ENCODE results near the gene ASPRV1. TPM values are rescaled to one million over a fixed set of nuclear protein-coding genes. Genes with fewer than 3 reads are reported as not detected.

ASPRV1 gene
- total RNA-seq, 1 donor from 2014 or later = 0.75 TPM

GRCh38 chr2:69972822-69973221 is 11.4 kb upstream of the ASPRV1 start:
- Mint-ChIP-seq H3K4me3 (ENCODE audit: unreplicated experiment) (no peak overlapping the region), H3K9me3 (ENCODE audit: unreplicated experiment) (no peaks in the 10 kb centered on the region), H3K27me3 (ENCODE audit: unreplicated experiment) (peaks cover 3% of the 10 kb centered on the region), H3K4me1 (ENCODE audit: unreplicated experiment) (peaks cover 4% of the 10 kb centered on the region), H3K36me3 (ENCODE audit: unreplicated experiment) (no peaks in the 10 kb centered on the region), H3K27ac (ENCODE audit: unreplicated experiment) (no peak overlapping the region)
- DNase-seq (ENCODE audit: extremely low spot score, unreplicated experiment) = no peak
- TF ChIP-seq CTCF (IDR thresholded peaks at IDR 0.05) = no peak

DNA sequence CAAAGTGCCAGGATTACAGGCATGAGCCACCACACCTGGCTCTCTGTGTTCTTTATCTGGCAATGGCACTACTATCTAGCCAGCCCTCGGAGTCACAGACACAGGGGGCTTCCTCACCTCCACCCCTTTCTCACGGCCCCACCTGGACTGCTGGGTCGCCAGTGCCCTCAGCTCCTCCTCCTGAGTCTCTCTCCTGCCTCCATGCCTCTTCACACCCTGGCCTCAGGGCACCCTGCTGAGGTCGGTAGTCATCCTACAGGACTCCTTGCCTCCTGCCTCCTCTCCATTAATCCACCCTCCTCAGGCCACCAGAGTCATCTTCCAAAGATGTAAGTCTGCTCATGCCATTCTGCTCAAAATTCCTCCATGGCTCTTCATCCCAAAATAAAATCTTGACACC is 8.6 kb upstream of the ASPRV1 start:
- Mint-ChIP-seq H3K27me3 (ENCODE audit: unreplicated experiment) (peaks cover 3% of the 10 kb centered on the region), H3K27ac (ENCODE audit: unreplicated experiment) (no peak overlapping the region), H3K36me3 (ENCODE audit: unreplicated experiment) (no peaks in the 10 kb centered on the region), H3K4me1 (ENCODE audit: unreplicated experiment) (peaks cover 4% of the 10 kb centered on the region), H3K4me3 (ENCODE audit: unreplicated experiment) (no peak overlapping the region), H3K9me3 (ENCODE audit: unreplicated experiment) (no peaks in the 10 kb centered on the region)
- TF ChIP-seq CTCF (IDR thresholded peaks at IDR 0.05) = no peak
- no peak for DNase-seq (ENCODE audit: extremely low spot score, unreplicated experiment)

GRCh38 chr2:69969126-69969983 is 7.9 kb upstream of the ASPRV1 start:
- DNase-seq (ENCODE audit: extremely low spot score, unreplicated experiment) = no peak
- no peaks in the 10 kb centered on the region for H3K36me3 Mint-ChIP-seq (ENCODE audit: unreplicated experiment)
- peaks cover 4% of the 10 kb centered on the region for H3K4me1 Mint-ChIP-seq (ENCODE audit: unreplicated experiment)
- H3K27ac Mint-ChIP-seq (ENCODE audit: unreplicated experiment) = no peak overlapping the region
- no peaks in the 10 kb centered on the region for H3K9me3 Mint-ChIP-seq (ENCODE audit: unreplicated experiment)
- no peak overlapping the region for H3K4me3 Mint-ChIP-seq (ENCODE audit: unreplicated experiment)
- peaks cover 3% of the 10 kb centered on the region for H3K27me3 Mint-ChIP-seq (ENCODE audit: unreplicated experiment)
- TF ChIP-seq CTCF (IDR thresholded peaks at IDR 0.05) = no peak

- DNase-seq (ENCODE audit: extremely low spot score, unreplicated experiment) = no peak
- H3K36me3 Mint-ChIP-seq (ENCODE audit: unreplicated experiment) = no peaks in the 10 kb centered on the region
- peaks cover 3% of the 10 kb centered on the region for H3K27me3 Mint-ChIP-seq (ENCODE audit: unreplicated experiment)
- TF ChIP-seq CTCF (IDR thresholded peaks at IDR 0.05) = no peak
- no peak overlapping the region for H3K27ac Mint-ChIP-seq (ENCODE audit: unreplicated experiment)
- peaks cover 4% of the 10 kb centered on the region for H3K4me1 Mint-ChIP-seq (ENCODE audit: unreplicated experiment)
- no peaks in the 10 kb centered on the region for H3K9me3 Mint-ChIP-seq (ENCODE audit: unreplicated experiment)
- H3K4me3 Mint-ChIP-seq (ENCODE audit: unreplicated experiment) = no peak overlapping the region
These were observed 7.2 kb upstream of the ASPRV1 start for GRCh38 chr2:69968609-69969008.

GRCh38 chr2:69966496-69966895 is 5.1 kb upstream of the ASPRV1 start:
- no peaks in the 10 kb centered on the region for H3K9me3 Mint-ChIP-seq (ENCODE audit: unreplicated experiment)
- TF ChIP-seq CTCF (IDR thresholded peaks at IDR 0.05) = no peak
- H3K4me3 Mint-ChIP-seq (ENCODE audit: unreplicated experiment) = no peak overlapping the region
- H3K27ac Mint-ChIP-seq (ENCODE audit: unreplicated experiment) = no peak overlapping the region
- no peaks in the 10 kb centered on the region for H3K4me1 Mint-ChIP-seq (ENCODE audit: unreplicated experiment)
- no peaks in the 10 kb centered on the region for H3K27me3 Mint-ChIP-seq (ENCODE audit: unreplicated experiment)
- H3K36me3 Mint-ChIP-seq (ENCODE audit: unreplicated experiment) = no peaks in the 10 kb centered on the region
- no peak for DNase-seq (ENCODE audit: extremely low spot score, unreplicated experiment)

All from osteocyte (in vitro differentiated cells).